GM12874 (cell line): ENCODE results near the gene TBC1D22A.

Experiments used
- CTCF ChIP-seq: IDR thresholded peaks from 2 replicates; pipeline ENCODE4 v1.5.1; 2011; ENCODE audit warnings: low read depth, mild to moderate bottlenecking, control low read depth, low read length, moderate library complexity; ENCODE audit not compliant: insufficient read depth

Gene TBC1D22A

DNA sequence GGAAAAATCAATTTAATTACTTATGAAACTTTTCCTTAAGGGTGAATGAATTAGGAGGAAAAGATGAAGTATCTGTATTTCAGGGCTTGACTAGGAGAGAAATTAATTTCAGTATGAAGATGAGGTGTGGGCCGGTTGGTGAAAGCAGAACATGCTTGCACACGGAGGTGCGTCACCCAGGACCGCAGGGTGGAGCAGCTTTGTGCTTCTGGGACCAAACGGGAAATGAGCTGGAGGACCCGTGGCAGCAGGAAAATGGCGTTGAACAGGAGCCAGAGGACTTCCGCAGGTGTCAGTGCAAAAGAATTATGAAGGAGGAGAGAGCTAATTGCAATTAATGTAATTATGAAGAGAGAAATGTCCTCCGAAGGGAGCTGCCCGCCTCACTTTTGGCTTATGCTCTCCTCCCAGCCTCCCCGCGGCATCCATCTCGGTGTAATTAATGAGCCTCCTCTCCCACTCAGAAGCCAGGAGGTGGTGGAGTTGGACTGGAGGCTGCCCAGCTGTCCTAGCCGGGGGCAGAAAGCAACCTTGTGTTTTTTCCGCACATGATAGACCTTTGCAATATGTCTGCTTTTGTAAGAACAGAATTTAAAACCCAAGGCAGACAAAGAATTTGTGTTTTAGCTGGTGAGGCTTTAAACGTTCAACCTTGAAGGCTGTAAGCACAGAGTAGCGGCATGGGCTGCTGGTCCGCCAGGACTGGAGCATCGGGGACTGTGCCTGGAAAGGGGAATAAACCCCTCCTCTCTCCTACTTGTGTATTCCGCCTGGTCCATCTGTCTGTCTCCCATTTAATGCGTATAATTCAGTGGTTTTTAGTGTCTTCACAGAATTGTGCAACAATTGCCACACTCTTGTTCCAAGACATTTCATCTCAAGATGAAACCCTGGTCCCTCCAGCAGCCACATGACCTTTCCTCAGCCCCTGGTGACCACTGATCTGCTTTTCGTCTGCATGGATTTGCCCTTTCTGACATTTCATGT lies 180.6 kb downstream of the TBC1D22A start:
- no peak for TF ChIP-seq CTCF

GRCh38 chr22:46945481-46945880 lies 183.0 kb downstream of the TBC1D22A start:
- TF ChIP-seq CTCF = no peak

GRCh38 chr22:46946383-46946962 lies 184.0 kb downstream of the TBC1D22A start:
- no peak for TF ChIP-seq CTCF

GRCh38 chr22:46947516-46948257 lies 185.2 kb downstream of the TBC1D22A start:
- TF ChIP-seq CTCF = no peak

DNA sequence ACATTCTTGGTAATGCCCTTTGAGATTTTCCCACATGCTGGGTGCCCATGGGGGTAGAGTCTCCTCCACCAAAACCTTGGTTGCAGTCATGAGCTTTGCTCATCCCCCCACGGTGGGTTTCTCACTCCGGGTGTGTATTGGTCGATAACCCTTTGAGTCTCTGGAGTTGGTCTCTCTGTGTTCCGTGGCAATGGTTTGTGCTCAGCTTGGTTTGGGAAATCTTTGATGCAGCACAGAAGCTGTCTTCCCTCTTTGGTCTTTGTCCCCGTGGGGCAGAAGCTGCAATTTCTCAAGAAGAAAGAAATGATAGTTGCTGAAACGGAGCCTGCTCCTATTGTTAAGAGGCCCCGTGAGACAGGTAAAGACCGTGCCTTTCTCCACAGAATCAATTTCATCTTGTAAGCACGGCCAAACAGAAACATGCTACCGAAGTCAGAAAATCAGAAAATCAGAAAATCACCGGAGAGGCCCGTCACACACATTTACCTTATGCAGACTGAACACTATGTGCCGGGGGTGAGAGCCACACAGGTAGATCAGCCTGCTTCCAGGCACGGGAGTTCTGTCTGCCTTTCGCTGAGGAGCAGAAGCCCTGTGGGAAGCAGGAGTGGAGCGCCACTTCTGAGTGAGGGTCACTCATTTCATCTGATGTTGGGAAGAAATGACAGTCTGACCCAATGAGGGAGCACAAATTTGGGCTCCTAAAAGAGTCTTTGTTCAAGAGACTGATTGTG lies 186.1 kb downstream of the TBC1D22A start:
- TF ChIP-seq CTCF = no peak

DNA sequence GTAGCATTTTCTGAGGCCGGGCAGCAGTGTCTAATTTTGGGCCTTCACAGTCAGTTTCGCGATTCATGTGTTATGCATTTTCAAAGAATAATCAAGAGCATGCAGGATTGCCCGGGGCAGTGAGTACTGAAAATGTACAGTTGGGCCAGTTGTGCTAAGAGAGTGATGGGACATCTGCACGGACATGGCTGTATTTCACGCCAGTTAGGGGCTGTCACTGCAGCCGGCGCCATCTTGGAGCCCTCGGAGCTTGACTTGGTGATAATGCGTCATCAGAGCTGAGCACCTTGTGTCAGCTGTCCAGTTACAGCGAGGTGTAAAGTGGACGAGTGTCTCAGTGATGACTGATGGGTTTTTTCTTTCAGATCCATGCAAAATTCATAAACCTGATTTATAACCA lies 188.9 kb downstream of the TBC1D22A start:
- no peak for TF ChIP-seq CTCF
